Measurements from ENCODE around the gene ACER3. TPM values are rescaled to one million over a fixed set of nuclear protein-coding genes. Genes with fewer than 3 reads are reported as not detected.

The ACER3 gene
- total RNA-seq, 1 experiment from 2014 or later: 10.7 TPM

- no peak for DNase-seq
- no peak overlapping the region for H3K4me3 ChIP-seq (ENCODE audit: low read length)
- no peak overlapping the region for H2AFZ ChIP-seq (ENCODE audit: low read length)
- H4K20me1 ChIP-seq (ENCODE audit: insufficient read depth, low read depth, low read length): peaks cover 8% of the 10 kb centered on the region; the same call in 1 of the 2 replicates
- H3K79me2 ChIP-seq (ENCODE audit: low read length): no peaks in the 10 kb centered on the region
- no peak overlapping the region for H3K27ac ChIP-seq (ENCODE audit: low read length)
- H3K36me3 ChIP-seq (ENCODE audit: insufficient read depth, low read length): no peaks in the 10 kb centered on the region
- H3K27me3 ChIP-seq (ENCODE audit: low read length): no peaks in the 10 kb centered on the region
- H3K4me1 ChIP-seq (ENCODE audit: low read length): no peaks in the 10 kb centered on the region
- no peak overlapping the region for H3K4me2 ChIP-seq (ENCODE audit: low read depth, low read length, poor library complexity, severe bottlenecking)
- no peaks in the 10 kb centered on the region for H3K9me3 ChIP-seq (ENCODE audit: low read length)
- H3K9ac ChIP-seq (ENCODE audit: low read length): no peak overlapping the region
- no peaks in the 10 kb centered on the region for H3K9me2 ChIP-seq (replicated peaks; ENCODE audit: insufficient read depth, low read length)
These were observed 12.5 kb downstream of the ACER3 start for GRCh38 chr11:76872959-76873827.

- H2AFZ ChIP-seq (ENCODE audit: low read length): no peak overlapping the region
- H3K9me3 ChIP-seq (ENCODE audit: low read length): no peaks in the 10 kb centered on the region
- H3K79me2 ChIP-seq (ENCODE audit: low read length): no peaks in the 10 kb centered on the region
- H3K27me3 ChIP-seq (ENCODE audit: low read length): no peaks in the 10 kb centered on the region
- H3K9me2 ChIP-seq (replicated peaks; ENCODE audit: insufficient read depth, low read length): no peaks in the 10 kb centered on the region
- H3K4me1 ChIP-seq (ENCODE audit: low read length): no peaks in the 10 kb centered on the region
- H3K4me3 ChIP-seq (ENCODE audit: low read length): no peak overlapping the region
- H3K9ac ChIP-seq (ENCODE audit: low read length): no peak overlapping the region
- DNase-seq: no peak
- H3K36me3 ChIP-seq (ENCODE audit: insufficient read depth, low read length): no peaks in the 10 kb centered on the region
- peaks cover 16% of the 10 kb centered on the region; the same call in 1 of the 2 replicates for H4K20me1 ChIP-seq (ENCODE audit: insufficient read depth, low read depth, low read length)
- H3K27ac ChIP-seq (ENCODE audit: low read length): no peak overlapping the region
- H3K4me2 ChIP-seq (ENCODE audit: low read depth, low read length, poor library complexity, severe bottlenecking): no peak overlapping the region
These were observed 17.3 kb downstream of the ACER3 start for GRCh38 chr11:76878014-76878413.

GRCh38 chr11:76880314-76880713, 19.6 kb downstream of the ACER3 start:
- H3K9me3 ChIP-seq (ENCODE audit: low read length): no peaks in the 10 kb centered on the region
- H4K20me1 ChIP-seq (ENCODE audit: insufficient read depth, low read depth, low read length): peaks cover 22% of the 10 kb centered on the region; the same call in 1 of the 2 replicates
- no peak overlapping the region for H3K4me2 ChIP-seq (ENCODE audit: low read depth, low read length, poor library complexity, severe bottlenecking)
- no peaks in the 10 kb centered on the region for H3K27me3 ChIP-seq (ENCODE audit: low read length)
- no peak overlapping the region for H3K9ac ChIP-seq (ENCODE audit: low read length)
- H3K9me2 ChIP-seq (replicated peaks; ENCODE audit: insufficient read depth, low read length): no peaks in the 10 kb centered on the region
- no peaks in the 10 kb centered on the region for H3K79me2 ChIP-seq (ENCODE audit: low read length)
- no peaks in the 10 kb centered on the region for H3K36me3 ChIP-seq (ENCODE audit: insufficient read depth, low read length)
- DNase-seq: no peak
- no peak overlapping the region for H3K27ac ChIP-seq (ENCODE audit: low read length)
- no peak overlapping the region for H2AFZ ChIP-seq (ENCODE audit: low read length)
- H3K4me3 ChIP-seq (ENCODE audit: low read length): no peak overlapping the region
- no peaks in the 10 kb centered on the region for H3K4me1 ChIP-seq (ENCODE audit: low read length)

- no peak for DNase-seq
- no peak overlapping the region for H3K4me3 ChIP-seq (ENCODE audit: low read length)
- H3K27ac ChIP-seq (ENCODE audit: low read length): no peak overlapping the region
- no peak overlapping the region for H3K4me2 ChIP-seq (ENCODE audit: low read depth, low read length, poor library complexity, severe bottlenecking)
- H3K9ac ChIP-seq (ENCODE audit: low read length): no peak overlapping the region
- H3K4me1 ChIP-seq (ENCODE audit: low read length): no peaks in the 10 kb centered on the region
- no peaks in the 10 kb centered on the region for H3K79me2 ChIP-seq (ENCODE audit: low read length)
- no peak overlapping the region for H2AFZ ChIP-seq (ENCODE audit: low read length)
- H3K9me2 ChIP-seq (replicated peaks; ENCODE audit: insufficient read depth, low read length): no peaks in the 10 kb centered on the region
- H3K27me3 ChIP-seq (ENCODE audit: low read length): no peaks in the 10 kb centered on the region
- peaks cover 22% of the 10 kb centered on the region; the same call in 1 of the 2 replicates for H4K20me1 ChIP-seq (ENCODE audit: insufficient read depth, low read depth, low read length)
- no peaks in the 10 kb centered on the region for H3K9me3 ChIP-seq (ENCODE audit: low read length)
- H3K36me3 ChIP-seq (ENCODE audit: insufficient read depth, low read length): no peaks in the 10 kb centered on the region
These were observed 20.2 kb downstream of the ACER3 start for GRCh38 chr11:76880956-76881355.

GRCh38 chr11:76885390-76886097, 24.8 kb downstream of the ACER3 start:
- Histone ChIP-seq H4K20me1 (ENCODE audit: insufficient read depth, low read depth, low read length) (peaks cover 23% of the 10 kb centered on the region; the same call in 1 of the 2 replicates), H3K4me2 (ENCODE audit: low read depth, low read length, poor library complexity, severe bottlenecking) (no peak overlapping the region), H3K9ac (ENCODE audit: low read length) (no peak overlapping the region), H2AFZ (ENCODE audit: low read length) (no peak overlapping the region), H3K27me3 (ENCODE audit: low read length) (no peaks in the 10 kb centered on the region), H3K9me2 (replicated peaks; ENCODE audit: insufficient read depth, low read length) (no peaks in the 10 kb centered on the region), H3K79me2 (ENCODE audit: low read length) (no peaks in the 10 kb centered on the region), H3K9me3 (ENCODE audit: low read length) (no peaks in the 10 kb centered on the region), H3K4me3 (ENCODE audit: low read length) (no peak overlapping the region), H3K36me3 (ENCODE audit: insufficient read depth, low read length) (no peaks in the 10 kb centered on the region), H3K4me1 (ENCODE audit: low read length) (no peaks in the 10 kb centered on the region), H3K27ac (ENCODE audit: low read length) (no peak overlapping the region)
- no peak for DNase-seq

- no peak overlapping the region for H3K27ac ChIP-seq (ENCODE audit: low read length)
- no peak overlapping the region for H3K9ac ChIP-seq (ENCODE audit: low read length)
- no peaks in the 10 kb centered on the region for H3K9me2 ChIP-seq (replicated peaks; ENCODE audit: insufficient read depth, low read length)
- no peaks in the 10 kb centered on the region for H3K36me3 ChIP-seq (ENCODE audit: insufficient read depth, low read length)
- DNase-seq: no peak
- no peak overlapping the region for H2AFZ ChIP-seq (ENCODE audit: low read length)
- no peak overlapping the region for H3K4me2 ChIP-seq (ENCODE audit: low read depth, low read length, poor library complexity, severe bottlenecking)
- H3K9me3 ChIP-seq (ENCODE audit: low read length): no peaks in the 10 kb centered on the region
- no peaks in the 10 kb centered on the region for H3K4me1 ChIP-seq (ENCODE audit: low read length)
- H3K27me3 ChIP-seq (ENCODE audit: low read length): no peaks in the 10 kb centered on the region
- H3K79me2 ChIP-seq (ENCODE audit: low read length): no peaks in the 10 kb centered on the region
- H4K20me1 ChIP-seq (ENCODE audit: insufficient read depth, low read depth, low read length): peaks cover 19% of the 10 kb centered on the region; the same call in 1 of the 2 replicates
- no peak overlapping the region for H3K4me3 ChIP-seq (ENCODE audit: low read length)
These were observed 28.3 kb downstream of the ACER3 start for GRCh38 chr11:76888989-76889388.

GRCh38 chr11:76889411-76889975, 28.8 kb downstream of the ACER3 start:
- H3K9me2 ChIP-seq (replicated peaks; ENCODE audit: insufficient read depth, low read length): no peaks in the 10 kb centered on the region
- H3K36me3 ChIP-seq (ENCODE audit: insufficient read depth, low read length): no peaks in the 10 kb centered on the region
- no peaks in the 10 kb centered on the region for H3K79me2 ChIP-seq (ENCODE audit: low read length)
- H3K27me3 ChIP-seq (ENCODE audit: low read length): no peaks in the 10 kb centered on the region
- H3K9ac ChIP-seq (ENCODE audit: low read length): no peak overlapping the region
- H3K27ac ChIP-seq (ENCODE audit: low read length): no peak overlapping the region
- no peaks in the 10 kb centered on the region for H3K4me1 ChIP-seq (ENCODE audit: low read length)
- H2AFZ ChIP-seq (ENCODE audit: low read length): no peak overlapping the region
- H3K4me2 ChIP-seq (ENCODE audit: low read depth, low read length, poor library complexity, severe bottlenecking): no peak overlapping the region
- H4K20me1 ChIP-seq (ENCODE audit: insufficient read depth, low read depth, low read length): peaks cover 14% of the 10 kb centered on the region; the same call in 1 of the 2 replicates
- H3K9me3 ChIP-seq (ENCODE audit: low read length): no peaks in the 10 kb centered on the region
- DNase-seq: no peak
- no peak overlapping the region for H3K4me3 ChIP-seq (ENCODE audit: low read length)

- DNase-seq: no peak
- Histone ChIP-seq H3K4me3 (ENCODE audit: low read length) (no peak overlapping the region), H3K9ac (ENCODE audit: low read length) (no peak overlapping the region), H3K79me2 (ENCODE audit: low read length) (no peaks in the 10 kb centered on the region), H3K4me1 (ENCODE audit: low read length) (no peaks in the 10 kb centered on the region), H4K20me1 (ENCODE audit: insufficient read depth, low read depth, low read length) (0 out of 2 replicates have a peak, but pooled peaks cover 14% of the 10 kb centered on the region), H3K27me3 (ENCODE audit: low read length) (no peaks in the 10 kb centered on the region), H3K9me2 (replicated peaks; ENCODE audit: insufficient read depth, low read length) (no peaks in the 10 kb centered on the region), H3K36me3 (ENCODE audit: insufficient read depth, low read length) (no peaks in the 10 kb centered on the region), H2AFZ (ENCODE audit: low read length) (no peak overlapping the region), H3K27ac (ENCODE audit: low read length) (no peak overlapping the region), H3K4me2 (ENCODE audit: low read depth, low read length, poor library complexity, severe bottlenecking) (no peak overlapping the region), H3K9me3 (ENCODE audit: low read length) (no peaks in the 10 kb centered on the region)
These were observed 29.6 kb downstream of the ACER3 start for GRCh38 chr11:76890329-76890728.

Data from Karpas-422 (cell line).